HEK293 (cell line): ENCODE measurements around the gene SLF2.
A peak's percentile ranks its signal among the peaks of the same experiment; 100 is the strongest.

ENCODE experiments used
- ATF2 ChIP-seq: fragments of 450-650 bp; formaldehyde crosslinking; IDR thresholded peaks from 2 replicates; pipeline ENCODE4 v1.5.1; 2016; ENCODE audit warnings: missing biosample characterization, missing genetic modification characterization, low read depth
- EGR2 ChIP-seq: fragments of 450-650 bp; formaldehyde crosslinking; IDR thresholded peaks from 2 replicates; pipeline ENCODE4 v1.5.1; 2016; ENCODE audit warnings: low read depth, missing biosample characterization, missing genetic modification characterization
- GLI2 ChIP-seq: fragments of 450-650 bp; formaldehyde crosslinking; IDR thresholded peaks from 2 replicates; pipeline ENCODE4; 2017; ENCODE audit warnings: missing biosample characterization, missing genetic modification characterization, low read depth, borderline replicate concordance
- MEIS1 ChIP-seq: sonication (generic); formaldehyde crosslinking; IDR thresholded peaks from 2 replicates; pipeline ENCODE4 v1.8.1; 2022; ENCODE audit warnings: missing genetic modification reagents, mild to moderate bottlenecking, borderline replicate concordance
- PBX3 ChIP-seq: sonication (generic); formaldehyde crosslinking; IDR thresholded peaks from 2 replicates; pipeline ENCODE4 v1.8.1; 2022; ENCODE audit warnings: mild to moderate bottlenecking, moderate library complexity, missing genetic modification reagents
- SP3 ChIP-seq: fragments of 450-650 bp; formaldehyde crosslinking; IDR thresholded peaks from 2 replicates; pipeline ENCODE4 v1.5.1; 2016; ENCODE audit warnings: missing biosample characterization, missing genetic modification characterization
- TRIM28 ChIP-seq: IDR thresholded peaks from 2 replicates; pipeline ENCODE4 v1.6.1; 2011; ENCODE audit warnings: low read length, control low read depth, borderline replicate concordance
- TSHZ1 ChIP-seq: fragments of 450-650 bp; formaldehyde crosslinking; IDR thresholded peaks from 2 replicates; pipeline ENCODE4 v1.5.1; 2016; ENCODE audit warnings: missing biosample characterization, missing genetic modification characterization, borderline replicate concordance
- ZIC2 ChIP-seq: fragments of 450-650 bp; formaldehyde crosslinking; IDR thresholded peaks from 2 replicates; pipeline ENCODE4 v1.5.1; 2016; ENCODE audit warnings: missing biosample characterization, missing genetic modification characterization
- ZNF112 ChIP-seq: fragments of 450-650 bp; formaldehyde crosslinking; IDR thresholded peaks from 2 replicates; pipeline ENCODE4 v1.5.0; 2017; ENCODE audit warnings: missing biosample characterization, missing genetic modification characterization
- ZNF146 ChIP-seq: fragments of 450-650 bp; formaldehyde crosslinking; IDR thresholded peaks from 2 replicates; pipeline ENCODE4 v1.5.1; 2016; ENCODE audit warnings: missing biosample characterization, missing genetic modification characterization
- ZNF157 ChIP-seq: fragments of 450-650 bp; formaldehyde crosslinking; IDR thresholded peaks from 2 replicates; pipeline ENCODE4 v1.5.1; 2016; ENCODE audit warnings: missing biosample characterization, missing genetic modification characterization
- ZNF223 ChIP-seq: fragments of 450-650 bp; formaldehyde crosslinking; IDR thresholded peaks from 2 replicates; pipeline ENCODE4 v1.5.1; 2016; ENCODE audit warnings: missing biosample characterization, missing genetic modification characterization
- ZNF24 ChIP-seq: fragments of 450-650 bp; formaldehyde crosslinking; IDR thresholded peaks from 2 replicates; pipeline ENCODE4 v1.5.1; 2016; ENCODE audit warnings: missing biosample characterization, missing genetic modification characterization
- ZNF280D ChIP-seq: fragments of 450-650 bp; formaldehyde crosslinking; IDR thresholded peaks from 2 replicates; pipeline ENCODE4 v1.5.1; 2016; ENCODE audit warnings: missing biosample characterization, missing genetic modification characterization
- ZNF404 ChIP-seq: fragments of 450-650 bp; formaldehyde crosslinking; IDR thresholded peaks from 2 replicates; pipeline ENCODE4 v1.5.1; 2017; ENCODE audit warnings: missing biosample characterization, missing genetic modification characterization
- ZNF510 ChIP-seq: fragments of 450-650 bp; formaldehyde crosslinking; IDR thresholded peaks from 2 replicates; pipeline ENCODE4 v1.5.1; 2018; ENCODE audit warnings: mild to moderate bottlenecking, missing genetic modification characterization, missing biosample characterization; ENCODE audit not compliant: insufficient replicate concordance
- ZNF558 ChIP-seq: fragments of 450-650 bp; formaldehyde crosslinking; IDR thresholded peaks from 2 replicates; pipeline ENCODE4 v1.5.1; 2016; ENCODE audit warnings: missing biosample characterization, missing genetic modification characterization
- ZNF639 ChIP-seq: fragments of 450-650 bp; formaldehyde crosslinking; IDR thresholded peaks from 2 replicates; pipeline ENCODE4 v1.5.1; 2016; ENCODE audit warnings: missing biosample characterization, missing genetic modification characterization
- ZNF692 ChIP-seq: fragments of 450-650 bp; formaldehyde crosslinking; IDR thresholded peaks from 2 replicates; pipeline ENCODE4 v1.5.1; 2016; ENCODE audit warnings: missing biosample characterization, missing genetic modification characterization
- ZNF776 ChIP-seq: fragments of 450-650 bp; formaldehyde crosslinking; IDR thresholded peaks from 2 replicates; pipeline ENCODE4 v1.5.0; 2017; ENCODE audit warnings: missing biosample characterization, missing genetic modification characterization, borderline replicate concordance
- ZNF791 ChIP-seq: fragments of 450-650 bp; formaldehyde crosslinking; IDR thresholded peaks from 2 replicates; pipeline ENCODE4 v1.5.1; 2016; ENCODE audit warnings: missing biosample characterization, missing genetic modification characterization
- ZNF843 ChIP-seq: fragments of 450-650 bp; formaldehyde crosslinking; IDR thresholded peaks from 2 replicates; pipeline ENCODE4 v1.5.1; 2016; ENCODE audit warnings: missing biosample characterization, missing genetic modification characterization
- ZSCAN18 ChIP-seq: fragments of 450-650 bp; formaldehyde crosslinking; IDR thresholded peaks from 2 replicates; pipeline ENCODE4 v1.5.1; 2016; ENCODE audit warnings: missing biosample characterization, missing genetic modification characterization

The SLF2 gene

GRCh38 chr10:100912605-100913469 lies at the start of gene SLF2 (continued):
- TF ChIP-seq ZNF791 (tag by site-specific recombination) (no peak), ZSCAN18 (tag by site-specific recombination) (no peak), ATF2 (tag by site-specific recombination) (no peak), ZNF843 (tag by site-specific recombination) (no peak), SP3 (tag by site-specific recombination) (peak; percentile 91), ZIC2 (no peak), ZNF404 (tag by site-specific recombination) (no peak), ZNF223 (peak; percentile 60; the same call in 1 of the 2 replicates), TRIM28 (peak; percentile 66; the same call in 1 of the 2 replicates), ZNF510 (no peak), EGR2 (peak; percentile 94), ZNF776 (no peak), PBX3 (CRISPR knock-in tag) (peak; percentile 71), ZNF280D (tag by site-specific recombination) (no peak), ZNF146 (tag by site-specific recombination) (no peak; the same call in 1 of the 2 replicates), ZNF692 (tag by site-specific recombination) (0 out of 2 replicates have a peak, but pooled peaks have one; percentile 50), ZNF639 (tag by site-specific recombination) (no peak), MEIS1 (no peak), GLI2 (tag by site-specific recombination) (no peak), ZNF112 (no peak), TSHZ1 (tag by site-specific recombination) (no peak), ZNF24 (no peak), ZNF558 (no peak), ZNF157 (no peak)
- TF ChIP-seq, all 188 proteins: peak for 59
